ENCODE results near the gene IZUMO3.
"Not testable (repeated sequence)": the region's sequence is repeated elsewhere in the genome, so short reads cannot be mapped to it uniquely, and the experiment has no call there.

The IZUMO3 gene

GRCh38 chr9:24545847-24546522 lies at the start of gene IZUMO3:
IZUMO3 (minus strand) TSS chr9:24545897; CDS start chr9:24545649, 248 bp downstream.
- DNase-seq (ENCODE audit: low read depth), result no peak

- DNase-seq (ENCODE audit: low read depth), result no peak
These were observed 48.6 kb upstream of the IZUMO3 start for GRCh38 chr9:24594234-24594850.

- no peak for DNase-seq (ENCODE audit: low read depth)
These were observed 44.7 kb upstream of the IZUMO3 start for GRCh38 chr9:24590432-24590831.

- DNase-seq (ENCODE audit: low read depth), result no peak
These were observed 42.2 kb upstream of the IZUMO3 start for GRCh38 chr9:24587883-24588282.

GRCh38 chr9:24582146-24583126 lies 36.7 kb upstream of the IZUMO3 start:
- no peak for DNase-seq (ENCODE audit: low read depth)

GRCh38 chr9:24580005-24580404 lies 34.3 kb upstream of the IZUMO3 start:
- DNase-seq (ENCODE audit: low read depth), result not testable (repeated sequence)

- no peak for DNase-seq (ENCODE audit: low read depth)
These were observed 26.7 kb upstream of the IZUMO3 start for GRCh38 chr9:24572406-24572805.

- DNase-seq (ENCODE audit: low read depth), result no peak
These were observed 16.3 kb upstream of the IZUMO3 start for GRCh38 chr9:24561957-24562356.

- no peak for DNase-seq (ENCODE audit: low read depth)
These were observed 7.5 kb upstream of the IZUMO3 start for GRCh38 chr9:24553183-24553552.

- DNase-seq (ENCODE audit: low read depth), result no peak
These were observed 7.0 kb upstream of the IZUMO3 start for GRCh38 chr9:24552526-24553182.

GRCh38 chr9:24545285-24545684 lies 412 bp downstream of the IZUMO3 start:
- no peak for DNase-seq (ENCODE audit: low read depth)

GRCh38 chr9:24518545-24518944 lies 27.2 kb downstream of the IZUMO3 start:
- DNase-seq (ENCODE audit: low read depth), result no peak

- no peak for DNase-seq (ENCODE audit: low read depth)
These were observed 29.2 kb downstream of the IZUMO3 start for GRCh38 chr9:24516463-24516862.

- no peak for DNase-seq (ENCODE audit: low read depth)
These were observed 35.8 kb downstream of the IZUMO3 start for GRCh38 chr9:24509850-24510249.

GRCh38 chr9:24504521-24504920 lies 41.2 kb downstream of the IZUMO3 start:
- DNase-seq (ENCODE audit: low read depth), result no peak

GRCh38 chr9:24502206-24502937 lies 43.3 kb downstream of the IZUMO3 start:
- no peak for DNase-seq (ENCODE audit: low read depth)

GRCh38 chr9:24500761-24501160 lies 44.9 kb downstream of the IZUMO3 start:
- DNase-seq (ENCODE audit: low read depth), result no peak

GRCh38 chr9:24498632-24499031 lies 47.1 kb downstream of the IZUMO3 start:
- no peak for DNase-seq (ENCODE audit: low read depth)

- no peak for DNase-seq (ENCODE audit: low read depth)
These were observed 48.0 kb downstream of the IZUMO3 start for GRCh38 chr9:24497671-24498070.
